ENCODE results near the gene OTUD4.

The OTUD4 gene

GRCh38 chr4:145130130-145130529 is 50.3 kb downstream of the OTUD4 start:
- no peak overlapping the region for H3K4me3 ChIP-seq (ENCODE audit: low read depth, low read length)

GRCh38 chr4:145125396-145125795 is 55.0 kb downstream of the OTUD4 start:
- no peak overlapping the region for H3K4me3 ChIP-seq (ENCODE audit: low read depth, low read length)

- H3K4me3 ChIP-seq (ENCODE audit: low read depth, low read length), result no peak overlapping the region
Measured at GRCh38 chr4:145108128-145108527, 72.3 kb downstream of the OTUD4 start.

- no peak overlapping the region for H3K4me3 ChIP-seq (ENCODE audit: low read depth, low read length)
Measured at GRCh38 chr4:145107126-145107525, 73.3 kb downstream of the OTUD4 start.

- H3K4me3 ChIP-seq (ENCODE audit: low read depth, low read length), result no peak overlapping the region
Measured at GRCh38 chr4:145103496-145103895, 76.9 kb downstream of the OTUD4 start.

GRCh38 chr4:145102619-145103018 is 77.8 kb downstream of the OTUD4 start:
- H3K4me3 ChIP-seq (ENCODE audit: low read depth, low read length), result no peak overlapping the region

GRCh38 chr4:145101091-145101490 is 79.3 kb downstream of the OTUD4 start:
- H3K4me3 ChIP-seq (ENCODE audit: low read depth, low read length), result no peak overlapping the region

GRCh38 chr4:145099653-145100052 is 80.7 kb downstream of the OTUD4 start:
- peak overlapping the region; percentile 99 for H3K4me3 ChIP-seq (ENCODE audit: low read depth, low read length)

- peak overlapping the region; percentile 99 for H3K4me3 ChIP-seq (ENCODE audit: low read depth, low read length)
Measured at GRCh38 chr4:145098675-145099037, 81.7 kb downstream of the OTUD4 start.

- peak within 1 kb of the TSS; percentile 99 for H3K4me3 ChIP-seq (ENCODE audit: low read depth, low read length)
Measured at GRCh38 chr4:145097821-145098674, 82.3 kb downstream of the OTUD4 start, which contains the start of the genes ABCE1 and ANAPC10. Gene ABCE1, plus strand, starts transcription at chr4:145098311. Its CDS starts 6,102 bp downstream, at chr4:145104413. Gene ANAPC10, minus strand, starts transcription at chr4:145098196. Its CDS starts 2,097 bp downstream, at chr4:145096099.

GRCh38 chr4:145097331-145097820 is 83.0 kb downstream of the OTUD4 start:
- peak overlapping the region; percentile 99 for H3K4me3 ChIP-seq (ENCODE audit: low read depth, low read length)

GRCh38 chr4:145093638-145094037 is 86.8 kb downstream of the OTUD4 start:
- H3K4me3 ChIP-seq (ENCODE audit: low read depth, low read length), result no peak overlapping the region

GRCh38 chr4:145090380-145090779 is 90.0 kb downstream of the OTUD4 start:
- no peak overlapping the region for H3K4me3 ChIP-seq (ENCODE audit: low read depth, low read length)

GRCh38 chr4:145083891-145084605 is 96.3 kb downstream of the OTUD4 start:
- H3K4me3 ChIP-seq (ENCODE audit: low read depth, low read length), result no peak overlapping the region
